GM18520 (cell line): Measurements from ENCODE around the gene TNIP2.
"Not testable (repeated sequence)": the region's sequence is repeated elsewhere in the genome, so short reads cannot be mapped to it uniquely, and the experiment has no call there.

Experiments
- ATAC-seq: cut with Tn5 transposase; IDR thresholded peaks from one replicate; pipeline ENCODE4 v1.9.1; 2021; ENCODE audit not compliant: unreplicated experiment

Gene TNIP2

DNA sequence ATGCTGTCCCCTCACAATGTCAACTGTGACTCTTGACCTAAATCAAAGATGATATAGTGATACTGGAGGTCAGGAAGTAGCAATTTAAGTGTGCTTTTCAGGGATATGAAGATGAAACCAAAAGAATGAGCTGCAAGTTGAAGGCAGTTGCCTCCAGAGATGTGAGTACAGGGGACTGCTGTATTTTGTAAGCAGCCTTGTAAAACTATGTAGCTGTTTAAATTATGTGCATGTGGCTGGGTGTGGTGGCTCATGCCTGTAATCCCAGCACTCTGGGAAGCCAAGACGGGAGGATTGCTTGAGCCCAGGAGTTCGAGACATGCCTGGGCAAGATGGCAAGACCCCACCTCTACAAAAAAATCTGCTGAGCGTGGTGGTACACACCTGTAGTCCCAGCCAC lies 15.1 kb upstream of the TNIP2 start:
- no peak for ATAC-seq

DNA sequence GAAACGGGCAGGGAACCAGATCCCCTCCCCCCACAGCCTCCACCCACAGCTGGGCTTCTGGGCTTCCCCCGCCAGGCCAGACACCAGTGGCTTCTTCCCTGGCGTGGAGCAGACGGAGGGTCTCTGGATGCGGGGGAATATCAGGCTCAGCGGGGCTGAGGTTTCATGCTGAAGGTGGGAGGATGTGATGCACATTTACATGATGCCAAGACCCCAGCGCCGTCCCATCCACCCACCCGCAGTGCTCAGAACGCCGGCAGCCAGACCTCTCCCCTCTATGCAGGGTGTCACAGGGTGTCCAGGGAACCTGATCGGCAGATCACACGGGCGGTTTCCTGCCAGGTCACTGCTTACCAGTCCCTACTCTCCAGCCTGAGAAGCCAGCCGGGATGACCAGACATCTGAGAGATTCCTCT lies 12.8 kb upstream of the TNIP2 start:
- ATAC-seq, result no peak

DNA sequence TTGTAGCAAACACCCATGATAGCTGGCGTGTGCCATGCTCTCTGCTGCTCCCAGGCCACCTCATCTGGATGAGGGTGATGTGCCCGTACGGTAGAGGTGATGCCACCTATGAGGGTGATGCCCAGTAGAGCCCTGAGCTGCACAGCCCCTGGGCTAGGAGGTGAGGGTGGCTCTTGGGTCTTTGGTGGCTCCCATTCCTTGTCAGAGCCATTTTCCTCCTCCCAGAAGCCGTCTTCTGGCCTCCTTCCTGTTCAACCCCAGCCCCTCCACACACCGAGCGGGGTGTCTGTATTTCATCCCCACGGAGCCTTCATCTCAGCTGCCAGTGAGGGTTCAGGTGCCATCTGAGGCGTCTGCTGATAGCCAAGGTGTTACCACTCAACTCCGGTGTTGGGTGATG lies 12.0 kb upstream of the TNIP2 start:
- ATAC-seq, result no peak

DNA sequence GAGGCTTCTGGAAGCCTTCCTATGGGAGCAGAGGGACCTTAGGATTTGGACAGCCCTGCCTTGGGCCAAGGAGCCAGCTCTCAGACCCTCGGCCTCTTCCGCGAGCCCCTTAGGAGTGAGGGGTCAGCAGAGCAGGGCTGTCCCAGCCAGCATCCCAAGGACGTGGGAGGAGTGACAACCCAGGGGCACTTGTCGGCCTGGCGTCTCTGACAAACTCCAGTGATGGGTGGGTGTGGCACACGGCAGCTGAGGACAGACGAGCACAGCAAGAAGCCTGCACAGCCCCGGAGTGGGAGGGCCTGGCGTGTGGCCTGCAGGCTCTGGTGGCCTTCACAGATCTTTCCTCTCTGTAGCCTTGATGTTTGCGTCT lies 11.6 kb upstream of the TNIP2 start:
- ATAC-seq, result no peak

DNA sequence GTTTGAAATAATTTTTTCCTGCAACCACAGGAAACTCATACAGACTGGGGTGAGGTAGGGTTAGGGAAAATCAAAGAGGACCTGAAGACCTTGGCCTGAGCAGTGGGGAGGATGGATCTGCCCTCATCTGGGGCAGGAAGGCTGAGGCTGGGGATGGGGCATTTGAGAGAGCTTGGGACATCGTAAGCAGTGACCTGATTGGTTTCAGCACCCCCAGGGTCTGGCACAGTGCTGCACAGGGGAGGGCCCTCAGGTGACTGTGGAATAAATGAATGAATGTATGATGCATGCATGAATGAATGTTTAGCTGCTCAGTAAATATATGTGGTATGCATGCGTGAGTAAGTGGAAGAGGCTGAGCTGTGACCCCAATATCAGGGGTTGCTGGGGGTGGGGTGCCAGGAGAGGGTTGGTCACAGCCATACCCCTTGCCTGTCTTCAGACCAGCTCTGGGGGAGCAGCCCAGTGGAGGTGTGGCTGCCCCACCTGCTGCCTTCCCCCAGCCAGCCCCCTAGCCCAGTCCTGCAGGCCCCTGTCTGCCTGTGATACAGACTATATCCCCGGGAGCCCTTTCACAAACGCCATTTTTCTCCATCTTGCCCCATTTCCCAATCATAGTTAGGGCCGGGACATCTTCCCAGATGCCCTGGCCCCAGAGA lies 11.0 kb upstream of the TNIP2 start:
- ATAC-seq, result no peak

DNA sequence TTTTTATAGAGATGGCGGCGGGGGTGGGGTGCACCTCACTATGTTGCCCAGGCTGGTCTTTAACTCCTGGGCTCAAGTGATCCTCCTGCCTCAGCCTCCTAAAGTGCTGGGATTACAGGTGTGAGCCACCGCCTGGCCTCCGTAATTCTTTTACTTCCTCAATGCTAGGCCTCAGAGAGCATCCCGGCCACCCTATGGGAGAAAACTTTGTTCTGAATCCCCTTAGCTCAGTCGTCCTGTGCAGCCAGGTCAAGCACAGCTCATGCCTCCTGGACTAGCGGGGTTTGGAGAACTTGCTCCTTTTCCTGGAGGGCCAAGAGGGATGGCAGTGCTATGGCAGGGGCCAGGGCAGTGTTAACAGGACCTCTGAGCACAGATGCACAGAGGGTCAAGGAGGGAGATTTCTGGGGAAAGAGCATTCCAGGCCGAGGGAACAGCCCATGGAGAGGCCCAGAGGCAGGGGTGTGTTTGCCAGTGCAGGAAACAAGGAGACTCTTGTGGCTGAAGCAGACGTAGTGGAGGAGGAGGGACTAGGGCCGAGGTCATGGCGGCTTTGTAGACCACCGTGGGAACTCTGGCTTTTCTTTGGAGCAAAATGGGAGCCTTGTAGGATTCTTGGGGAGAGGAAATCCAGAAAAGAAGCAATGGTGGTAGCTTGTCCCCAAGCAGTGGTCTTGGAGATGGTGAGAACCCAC lies 9.8 kb upstream of the TNIP2 start:
- ATAC-seq, result no peak

DNA sequence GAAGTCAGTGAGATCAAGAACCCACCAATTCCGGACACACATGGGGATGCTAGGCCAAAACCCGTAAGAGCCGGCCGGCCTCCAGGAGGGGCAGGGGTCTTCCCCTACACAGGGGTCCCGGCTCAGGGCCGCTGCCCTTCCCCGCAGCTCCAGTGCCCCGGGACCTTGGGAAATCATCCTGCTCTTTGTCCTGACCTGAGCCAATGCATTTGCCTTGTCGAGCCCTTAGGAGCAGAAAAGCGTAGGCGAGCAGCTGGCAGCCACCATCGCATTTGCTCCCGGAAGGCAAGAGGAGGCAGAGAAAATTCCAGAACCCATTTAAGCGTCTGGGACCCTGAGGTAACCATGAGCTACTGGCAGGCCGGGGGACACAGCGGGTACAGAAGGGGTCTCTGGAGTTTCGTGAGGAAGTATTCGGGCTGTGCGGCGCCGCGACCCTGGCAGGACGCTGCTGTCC lies 7.4 kb upstream of the TNIP2 start:
- no peak for ATAC-seq

DNA sequence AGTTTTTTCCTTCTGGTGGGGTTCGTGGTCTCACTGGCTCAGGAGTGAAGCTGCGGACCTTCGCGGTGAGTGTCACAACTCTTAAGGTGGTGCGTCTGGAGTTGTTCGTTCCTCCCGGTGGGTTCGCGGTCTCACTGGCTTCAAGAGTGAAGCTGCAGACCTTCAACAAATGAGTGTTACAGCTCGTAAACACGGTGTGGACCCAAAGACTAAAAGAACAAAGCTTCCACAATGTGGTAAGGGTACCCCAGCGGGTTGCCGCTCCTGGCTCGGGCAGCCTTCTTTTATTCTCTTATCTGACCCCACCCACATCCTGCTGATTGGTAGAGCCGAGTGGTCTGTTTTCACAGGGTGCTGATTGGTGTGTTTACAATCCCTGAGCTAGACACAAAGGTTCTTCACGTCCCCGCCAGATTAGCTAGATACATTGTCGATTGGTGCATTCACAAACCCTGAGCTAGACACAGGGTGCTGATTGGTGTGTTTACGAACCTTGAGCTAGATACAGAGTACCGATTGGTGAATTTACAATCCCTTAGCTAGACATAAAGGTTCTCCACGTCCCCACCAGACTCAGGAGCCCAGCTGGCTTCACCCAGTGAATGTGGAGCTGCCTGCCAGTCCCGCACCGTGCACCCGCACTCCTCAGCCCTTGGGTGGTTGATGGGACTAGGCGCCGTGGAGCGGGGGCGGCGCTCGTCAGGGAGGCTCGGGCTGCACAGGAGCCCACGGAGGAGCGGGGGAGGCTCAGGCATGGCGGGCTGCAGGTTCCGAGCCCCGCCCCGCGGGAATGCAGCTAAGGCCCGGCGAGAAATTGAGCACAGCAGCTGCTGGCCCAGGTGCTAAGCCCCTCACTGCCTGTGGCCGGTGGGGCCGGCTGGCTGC lies 6.6 kb upstream of the TNIP2 start:
- not testable (repeated sequence) for ATAC-seq

DNA sequence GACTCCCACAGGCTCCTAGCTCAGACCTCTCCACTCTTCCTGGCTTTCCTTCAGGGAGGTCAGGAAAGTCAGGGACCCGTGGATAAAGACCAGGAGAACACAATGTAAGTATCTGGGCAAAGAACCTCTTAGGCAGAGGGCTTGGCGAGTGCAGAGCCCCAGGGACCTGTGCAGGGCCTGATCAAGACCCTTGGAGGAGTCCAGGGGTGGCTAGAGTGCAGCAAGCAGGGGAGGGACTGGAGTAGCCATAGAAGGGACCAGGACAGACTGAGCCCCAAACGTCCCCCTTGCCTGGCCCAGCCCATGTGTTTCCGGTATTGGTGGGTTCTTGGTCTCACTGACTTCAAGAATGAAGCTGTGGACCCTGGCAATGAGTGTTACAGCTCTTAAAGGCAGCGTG lies 5.9 kb upstream of the TNIP2 start:
- no peak for ATAC-seq

DNA sequence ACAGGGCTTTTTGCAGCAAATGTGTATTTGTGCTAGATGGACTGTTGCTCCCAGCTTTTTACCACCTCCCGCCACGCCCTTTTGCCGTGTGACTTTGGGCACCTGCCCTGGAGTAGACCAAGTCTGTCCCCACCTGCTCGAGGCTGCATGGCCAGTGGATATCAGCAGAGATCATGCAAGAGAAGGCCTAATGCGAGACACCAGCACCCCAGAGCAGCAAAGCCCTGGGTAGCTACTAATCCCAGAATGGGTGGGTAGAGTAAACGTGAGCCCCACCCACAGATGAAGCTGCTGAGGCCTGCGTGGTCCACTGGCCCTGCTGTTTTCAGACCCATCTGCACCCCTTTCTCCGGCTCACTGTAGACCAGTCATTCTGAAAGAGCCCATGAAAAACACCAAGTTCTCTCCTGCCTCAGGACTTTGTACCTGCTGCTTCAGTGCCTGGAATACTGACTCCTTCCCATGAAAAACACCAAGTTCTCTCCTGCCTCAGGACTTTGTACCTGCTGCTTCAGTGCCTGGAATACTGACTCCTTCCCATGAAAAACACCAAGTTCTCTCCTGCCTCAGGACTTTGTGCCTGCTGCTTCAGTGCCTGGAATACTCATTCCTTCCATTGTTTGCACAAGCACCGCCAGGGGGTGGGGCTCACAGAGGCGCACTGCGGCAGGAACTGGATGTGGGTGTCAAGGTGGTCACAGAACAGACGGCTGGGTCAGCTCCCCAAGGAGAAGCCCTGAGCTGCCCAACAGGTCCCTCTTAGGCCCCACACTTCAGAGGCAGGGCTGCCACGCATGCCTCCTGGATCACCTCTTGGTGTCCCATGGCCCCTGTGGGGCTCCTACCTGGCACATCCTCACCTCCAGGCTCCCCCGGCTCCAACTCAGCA lies 5.1 kb upstream of the TNIP2 start:
- ATAC-seq, result no peak

DNA sequence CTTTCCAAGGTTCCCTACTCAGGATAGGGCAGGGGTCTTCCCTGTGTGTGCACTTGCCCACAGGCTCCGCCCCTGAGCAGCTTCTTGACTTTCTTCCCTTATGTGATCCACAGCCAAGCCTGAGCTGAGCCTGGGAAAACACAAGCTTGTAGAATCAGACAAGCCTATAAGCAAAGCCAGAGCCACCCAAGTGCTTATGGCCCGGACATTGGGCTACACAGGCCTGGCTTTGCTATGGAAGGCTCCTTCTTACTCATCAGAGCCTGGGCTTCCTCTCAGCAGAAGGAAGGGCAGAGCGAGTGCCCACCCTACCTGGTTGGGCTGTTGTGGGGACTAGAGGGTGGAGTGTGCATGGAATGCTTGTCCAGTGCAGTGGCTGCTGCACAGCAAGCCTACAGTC lies 1.3 kb upstream of the TNIP2 start:
- ATAC-seq, result no peak

DNA sequence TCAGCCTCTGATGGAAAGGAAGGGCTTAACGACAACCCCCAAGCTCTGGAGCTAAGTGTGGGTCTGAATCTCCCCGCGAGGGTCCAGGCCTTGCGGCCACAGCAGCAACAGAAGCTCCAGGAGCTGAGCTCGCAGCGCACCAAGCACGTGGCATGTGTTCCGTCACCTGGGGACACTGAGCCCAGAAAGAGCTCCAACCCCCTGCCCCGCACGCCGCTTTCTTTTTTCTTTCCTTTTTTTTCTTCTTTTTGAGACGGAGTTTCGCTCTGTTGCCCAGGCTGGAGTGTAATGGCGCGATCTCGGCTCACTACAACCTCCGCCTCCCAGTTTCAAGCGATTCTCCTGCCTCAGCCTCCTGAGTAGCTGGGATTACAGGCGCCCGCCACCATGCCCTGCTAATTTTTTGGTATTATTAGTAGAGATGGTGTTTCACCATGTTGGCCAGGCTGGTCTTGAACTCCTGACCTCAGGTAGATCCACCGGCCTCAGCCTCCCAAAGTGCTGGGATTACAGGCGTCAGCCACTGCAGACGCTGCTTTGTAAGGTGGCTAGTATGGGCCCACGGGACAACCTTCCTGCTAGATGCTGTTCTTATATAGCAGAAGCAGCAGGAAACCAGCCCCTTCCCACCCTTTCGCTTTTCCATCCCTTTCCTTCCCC lies 685 bp upstream of the TNIP2 start:
- ATAC-seq, result no peak

DNA sequence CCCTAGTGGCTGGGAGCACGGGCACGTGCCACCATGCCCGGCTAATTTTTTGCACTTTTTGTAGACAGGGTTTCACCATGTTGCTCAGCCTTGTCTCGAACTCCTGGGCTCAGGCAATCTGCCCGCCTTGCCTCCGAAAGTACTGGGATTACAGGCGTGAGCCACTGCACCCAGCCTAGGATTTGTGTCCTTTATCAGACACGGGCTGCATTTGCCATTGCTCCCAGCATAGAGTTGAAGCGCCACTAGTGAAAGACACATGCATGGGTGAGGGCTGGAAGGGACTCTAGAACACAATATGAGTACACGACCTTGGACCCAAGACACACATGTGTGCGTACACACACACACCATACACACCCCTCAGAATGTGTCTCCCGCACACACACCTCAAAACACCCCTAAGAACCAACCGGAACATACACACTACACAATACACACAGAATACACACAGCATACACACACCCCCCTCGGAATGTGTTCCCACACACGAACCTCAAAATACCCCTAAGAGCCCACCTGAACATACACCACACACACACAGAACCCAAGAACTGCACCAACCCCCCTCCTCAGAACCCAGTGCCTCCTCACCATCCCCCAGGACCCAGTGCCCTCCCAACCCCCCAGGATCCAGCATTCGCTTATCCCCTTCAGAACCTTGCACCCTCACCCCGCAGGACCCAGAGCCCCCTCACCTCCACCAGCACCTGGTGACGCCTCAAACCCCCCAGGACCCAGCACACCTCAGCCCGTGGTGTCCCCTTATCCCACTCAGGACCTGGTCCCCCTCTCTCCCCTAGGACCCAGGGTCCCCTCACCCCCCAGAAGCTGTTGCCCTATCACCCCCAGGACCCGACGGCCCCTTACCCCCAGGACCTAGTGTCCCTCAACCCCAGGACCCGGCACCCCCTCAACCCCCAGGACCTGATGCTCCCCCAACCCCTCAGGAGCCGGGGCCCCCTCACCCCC lies 1.0 kb downstream of the TNIP2 start:
- no peak for ATAC-seq

DNA sequence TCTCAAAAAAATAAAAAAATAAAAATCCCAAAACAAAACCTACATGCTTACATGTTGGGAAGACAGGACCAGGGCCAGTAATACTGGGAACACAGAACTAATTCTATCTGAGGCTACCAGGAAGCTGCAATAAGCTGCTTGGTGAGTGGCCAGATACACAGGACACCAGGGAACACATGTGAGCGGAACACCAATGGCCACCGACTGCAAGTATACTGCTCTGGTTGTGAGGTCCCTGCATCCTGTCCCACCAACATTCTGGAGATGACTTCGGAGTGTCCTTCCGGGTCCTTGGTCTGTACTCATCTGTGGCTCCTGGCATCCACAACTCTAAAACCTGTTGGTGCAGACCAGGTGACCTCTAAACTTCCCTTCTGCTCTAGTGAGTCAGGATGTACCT lies 2.7 kb downstream of the TNIP2 start:
- no peak for ATAC-seq

DNA sequence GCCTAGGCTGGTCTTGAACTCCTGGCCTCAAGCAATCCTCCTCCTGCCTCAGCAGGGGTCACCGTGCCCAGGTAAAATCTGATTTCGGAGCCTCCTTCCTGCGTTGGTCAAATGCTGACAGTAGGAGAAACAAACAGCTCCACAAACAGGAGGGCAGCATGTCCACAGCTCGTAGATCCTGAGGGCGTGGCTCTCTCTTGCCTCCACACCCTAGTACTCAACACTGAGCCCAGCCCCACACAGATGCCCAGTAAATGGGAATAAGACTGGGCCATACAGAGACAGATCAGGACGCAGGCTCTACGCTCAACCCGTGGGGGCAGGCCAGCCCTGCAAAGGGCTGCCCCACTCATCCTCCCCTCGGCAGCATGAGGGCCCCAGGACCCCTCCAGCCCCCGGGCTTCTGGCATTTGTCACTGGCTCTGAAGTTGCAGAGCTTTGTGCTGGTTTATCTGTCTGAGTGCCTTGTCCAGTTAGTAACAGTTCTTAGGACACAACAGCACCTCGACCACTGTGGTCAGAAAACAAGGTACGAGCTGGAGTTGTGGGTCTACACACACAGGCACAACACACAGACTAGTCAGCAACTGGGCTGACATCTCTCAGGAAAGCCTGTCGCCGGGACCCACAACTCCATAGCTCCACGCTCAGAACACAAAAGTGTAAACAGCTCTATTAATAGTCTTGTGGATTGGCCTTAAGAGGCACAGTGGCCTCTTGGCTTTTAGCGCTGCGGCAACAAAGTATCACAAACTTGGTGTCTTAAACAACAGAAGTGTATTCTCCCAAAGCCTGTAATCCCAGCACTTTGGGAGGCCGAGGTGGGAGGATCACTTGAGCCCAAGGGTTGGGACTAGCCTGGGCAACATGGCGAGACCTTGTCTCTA lies 5.2 kb downstream of the TNIP2 start:
- no peak for ATAC-seq

DNA sequence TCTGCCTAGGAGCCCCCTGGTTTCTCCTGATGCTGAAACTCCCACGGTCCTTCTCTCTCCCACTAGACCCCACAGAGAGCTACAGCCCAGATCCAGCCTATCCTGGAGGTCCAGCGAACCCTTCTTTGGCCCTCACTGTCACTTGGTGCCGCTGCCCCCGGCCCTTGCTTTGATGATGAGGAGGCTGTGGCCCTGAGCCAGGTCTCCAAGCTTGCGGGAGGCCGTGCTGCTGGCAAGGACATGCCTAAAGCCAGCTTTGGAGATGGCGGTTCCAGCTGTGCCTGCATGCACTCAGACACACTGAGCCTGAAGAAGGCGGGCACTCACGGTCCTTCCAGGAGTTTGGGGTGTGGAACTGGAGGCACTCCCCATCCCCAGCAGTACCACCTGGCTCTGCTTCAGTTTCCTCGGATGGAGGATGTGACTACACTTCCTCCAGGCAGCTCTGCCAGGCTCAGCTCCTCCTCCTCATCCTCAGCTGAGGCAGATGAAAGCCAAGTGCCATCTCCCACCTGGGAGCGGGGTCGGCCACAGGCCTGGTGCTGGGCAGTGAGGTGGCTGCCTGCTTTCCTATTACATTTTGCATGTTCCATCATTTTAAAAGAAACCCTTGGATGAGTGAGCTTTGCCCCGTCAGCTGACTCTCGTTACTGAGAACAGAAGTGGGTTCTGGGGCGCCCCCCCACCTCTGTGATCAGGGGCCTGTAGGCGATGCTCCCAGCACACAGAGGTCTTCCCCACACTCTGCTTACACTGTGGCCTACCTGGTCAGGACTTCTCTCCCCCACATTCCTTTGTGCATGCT lies 9.0 kb downstream of the TNIP2 start:
- ATAC-seq, result no peak

DNA sequence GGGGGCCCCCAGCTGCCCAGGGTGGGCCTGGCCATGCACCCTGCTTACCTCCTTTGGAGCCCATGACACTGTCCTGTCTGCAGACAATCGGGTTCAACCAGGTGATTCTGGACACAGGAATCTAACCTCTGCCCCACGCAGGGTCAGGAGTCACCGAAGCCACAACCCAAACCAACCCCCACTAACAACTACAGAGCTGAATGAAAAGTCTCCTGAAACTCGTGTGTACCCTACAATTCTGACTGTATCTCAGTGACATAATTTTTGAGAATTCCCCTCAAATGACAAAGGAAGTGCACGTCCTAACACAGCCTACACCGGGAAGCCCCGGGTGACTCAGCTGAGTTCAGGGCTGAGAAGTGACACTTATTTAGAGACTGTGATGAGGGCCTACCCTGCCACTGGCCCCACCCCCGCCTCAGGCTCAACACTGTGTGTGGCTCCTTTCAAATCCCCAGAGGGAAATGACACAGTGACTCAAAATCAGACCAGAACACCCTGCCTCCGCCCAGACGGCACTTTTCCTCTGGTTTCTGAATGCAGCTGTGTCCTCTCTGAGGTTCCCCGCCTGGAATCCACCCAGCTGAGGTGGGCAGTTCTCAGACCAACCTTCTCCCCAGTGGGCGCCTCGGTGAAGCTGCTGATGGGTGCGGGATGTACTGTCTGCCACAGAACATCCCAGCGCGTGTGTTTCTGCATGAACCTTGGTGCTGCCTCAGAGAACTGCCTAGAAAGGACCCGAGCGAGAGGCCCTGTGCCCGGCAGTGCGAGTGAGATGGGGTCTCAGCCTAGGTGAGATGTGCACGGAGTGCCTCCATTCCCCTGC lies 9.9 kb downstream of the TNIP2 start:
- ATAC-seq, result peak; percentile 76
